OCI-LY3 (cell line): ENCODE measurements around the gene TFE3.

ENCODE experiments used
- CTCF ChIP-seq: fragments of 200-600, 300-600 bp; sonication (generic); IDR thresholded peaks from 2 replicates; pipeline ENCODE4 v1.5.1; 2014; ENCODE audit warnings: antibody characterized with exemption, low read length, low read depth
- EZH2phosphoT487 ChIP-seq: fragments of 200-600 bp; shearing (Covaris generic); IDR thresholded peaks from 2 replicates; pipeline ENCODE4 v1.6.1; 2018; ENCODE audit warnings: antibody characterized with exemption, mixed run types, low read depth

GRCh38 chrX:49037883-49038475 is 5.2 kb downstream of the TFE3 start:
- TF ChIP-seq EZH2phosphoT487: no peak
- TF ChIP-seq CTCF: no peak
